HK-2 (cell line): ENCODE data around the gene ZBTB33.

Experiments
- DNase-seq: peaks from one replicate; pipeline ENCODE4 v3.0.0-alpha.2; 2018; ENCODE audit not compliant: unreplicated experiment

ZBTB33 gene

GRCh38 chrX:120262859-120263708, 12.5 kb downstream of the ZBTB33 start:
- DNase-seq, result no peak

DNA sequence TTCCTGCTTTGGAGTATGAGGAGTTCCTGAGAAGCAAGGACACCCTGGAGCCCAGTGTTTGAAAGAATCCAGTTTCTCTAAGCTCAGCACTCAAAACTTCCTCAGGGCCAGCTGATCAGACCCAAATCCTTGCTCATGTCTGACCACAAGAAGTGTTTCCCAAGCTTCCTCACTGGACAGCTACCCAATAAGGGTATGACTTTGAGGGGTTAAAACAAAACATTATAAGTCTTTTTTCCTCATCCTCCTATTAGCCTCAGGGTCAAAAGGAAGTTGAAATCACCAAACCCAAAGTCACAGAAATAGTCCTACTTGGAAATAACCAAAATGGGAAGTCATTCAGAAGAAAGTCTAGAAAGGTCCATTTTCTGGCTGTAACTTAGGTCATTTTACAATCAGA, 13.7 kb downstream of the ZBTB33 start:
- DNase-seq, result no peak

GRCh38 chrX:120269373-120270035, 18.9 kb downstream of the ZBTB33 start:
- no peak for DNase-seq

- no peak for DNase-seq
Observed at GRCh38 chrX:120270567-120270966, 20.0 kb downstream of the ZBTB33 start.

GRCh38 chrX:120271218-120271617, 20.6 kb downstream of the ZBTB33 start:
- DNase-seq, result no peak

- DNase-seq, result no peak
Observed at GRCh38 chrX:120274145-120274544, 23.5 kb downstream of the ZBTB33 start.

DNA sequence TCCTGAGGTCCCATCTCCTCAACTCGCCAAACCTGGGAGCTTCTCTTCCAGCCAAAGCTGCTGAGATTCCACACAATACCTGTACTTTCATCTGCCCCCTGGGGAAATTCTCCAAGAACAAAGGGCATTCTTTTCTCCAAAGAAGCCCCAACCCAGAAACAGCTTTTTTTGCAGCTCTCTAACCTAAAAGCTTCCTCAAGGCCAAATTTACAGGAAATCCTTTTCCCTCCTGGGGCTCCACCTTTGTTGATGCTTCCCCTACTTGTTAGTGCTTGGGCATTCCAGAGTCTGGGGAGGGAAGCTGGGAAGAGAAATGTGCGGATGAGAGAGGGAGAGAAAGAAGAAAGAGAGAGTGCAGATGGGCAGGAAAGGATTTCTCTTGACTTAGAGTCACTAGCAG, 24.3 kb downstream of the ZBTB33 start:
- DNase-seq, result no peak

GRCh38 chrX:120281021-120281624, 30.5 kb downstream of the ZBTB33 start:
- DNase-seq, result no peak

- no peak for DNase-seq
Observed at GRCh38 chrX:120281761-120282160, 31.1 kb downstream of the ZBTB33 start.

- no peak for DNase-seq
Observed at GRCh38 chrX:120282697-120283096, 32.1 kb downstream of the ZBTB33 start.

DNA sequence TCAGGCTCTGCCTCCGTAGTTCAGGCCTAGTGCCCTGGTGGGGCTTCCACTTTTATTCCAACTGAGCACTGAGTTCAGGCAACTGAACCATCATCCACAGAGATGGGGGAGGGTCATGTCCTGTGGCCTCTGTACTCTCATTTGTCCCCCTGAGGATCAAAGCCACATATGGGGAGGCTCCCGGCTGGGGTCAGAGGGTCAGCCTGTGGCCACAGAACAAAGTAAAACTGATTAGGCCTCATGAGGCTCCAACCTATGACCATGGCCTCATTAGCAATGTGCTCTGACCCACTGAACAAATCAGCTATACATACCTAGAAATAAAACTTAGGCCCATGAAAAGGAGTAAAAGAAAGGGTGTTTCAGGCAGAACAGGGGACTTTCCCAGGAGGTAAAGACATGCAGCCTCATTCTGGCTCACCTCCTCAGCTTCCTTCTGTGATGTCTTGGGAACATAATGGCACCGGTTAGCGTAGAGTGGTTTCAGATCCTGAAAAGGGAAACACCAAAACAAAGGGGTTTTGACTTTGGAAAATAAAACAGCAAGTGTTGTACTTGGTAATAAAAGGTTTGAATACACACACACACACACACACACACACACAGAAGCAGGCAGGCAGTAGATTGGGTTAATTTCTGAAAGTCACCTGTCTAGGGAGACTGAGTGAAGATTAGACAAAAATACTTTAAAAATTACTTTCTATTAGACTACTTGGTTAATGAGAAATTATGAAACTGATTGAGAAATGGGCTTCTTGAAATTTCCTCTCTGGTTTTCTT, 36.3 kb downstream of the ZBTB33 start:
- no peak for DNase-seq

- DNase-seq, result no peak
Observed at GRCh38 chrX:120287513-120288112, 37.0 kb downstream of the ZBTB33 start.

GRCh38 chrX:120290107-120290506, 39.5 kb downstream of the ZBTB33 start:
- DNase-seq, result no peak

GRCh38 chrX:120291211-120291610, 40.6 kb downstream of the ZBTB33 start:
- DNase-seq, result no peak

- no peak for DNase-seq
Observed at GRCh38 chrX:120293015-120293414, 42.4 kb downstream of the ZBTB33 start.

DNA sequence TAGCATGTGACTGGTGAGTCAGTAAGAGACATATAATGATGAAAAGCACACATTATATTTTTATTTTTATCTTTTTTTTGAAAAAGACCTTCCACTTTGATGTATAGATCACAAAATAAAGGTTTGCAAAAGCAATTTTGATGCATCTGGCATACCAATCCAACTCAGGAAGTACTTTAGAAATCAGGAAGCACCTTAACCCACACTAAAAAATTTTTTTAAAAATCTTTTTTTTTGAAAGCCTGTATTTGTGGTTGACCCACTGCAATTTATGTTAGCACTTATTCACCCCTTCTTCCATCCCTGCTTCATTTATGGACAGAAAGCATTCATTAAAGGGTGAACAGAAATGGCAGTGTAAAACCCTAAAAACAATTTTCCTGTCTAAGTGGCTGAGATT, 44.0 kb downstream of the ZBTB33 start:
- no peak for DNase-seq

DNA sequence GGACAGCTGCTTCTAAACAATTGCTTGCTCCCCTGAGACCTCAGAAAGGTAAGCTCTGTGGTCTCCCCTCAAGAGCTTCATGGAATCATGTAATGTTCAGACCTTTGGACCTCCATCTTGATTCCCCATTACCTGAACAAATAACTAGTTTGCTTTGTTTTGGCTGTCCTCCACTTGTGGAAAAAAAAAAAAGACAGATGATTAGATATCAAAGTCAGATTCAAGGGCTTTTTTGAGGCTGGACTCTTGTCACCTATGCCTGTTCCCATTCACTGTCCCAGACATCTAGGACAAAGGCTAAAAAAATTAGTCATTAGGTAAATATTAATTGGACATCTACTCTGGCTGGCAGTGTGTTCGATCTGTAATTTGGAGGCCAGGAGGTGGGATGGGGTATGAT, 47.3 kb downstream of the ZBTB33 start:
- DNase-seq, result no peak

DNA sequence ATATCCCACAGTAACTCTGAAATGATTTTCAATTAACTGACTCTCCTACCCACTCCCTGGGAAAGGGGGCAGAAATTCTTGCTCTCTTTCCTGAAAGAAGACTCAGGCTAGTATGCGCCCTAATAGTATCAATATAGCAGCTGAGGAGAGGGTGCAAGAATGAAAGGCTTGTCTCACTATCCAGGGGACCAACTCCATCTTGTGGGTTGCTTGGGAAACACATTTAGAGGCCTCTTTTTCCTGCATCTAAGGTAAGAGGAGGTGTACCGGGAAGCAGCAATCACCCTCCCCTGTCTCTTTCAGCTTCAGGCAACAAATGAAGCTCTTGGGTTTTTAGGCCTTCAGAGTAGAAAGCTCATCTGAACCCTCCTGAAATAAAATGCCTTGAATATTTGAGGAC, 49.3 kb downstream of the ZBTB33 start:
- DNase-seq, result no peak

DNA sequence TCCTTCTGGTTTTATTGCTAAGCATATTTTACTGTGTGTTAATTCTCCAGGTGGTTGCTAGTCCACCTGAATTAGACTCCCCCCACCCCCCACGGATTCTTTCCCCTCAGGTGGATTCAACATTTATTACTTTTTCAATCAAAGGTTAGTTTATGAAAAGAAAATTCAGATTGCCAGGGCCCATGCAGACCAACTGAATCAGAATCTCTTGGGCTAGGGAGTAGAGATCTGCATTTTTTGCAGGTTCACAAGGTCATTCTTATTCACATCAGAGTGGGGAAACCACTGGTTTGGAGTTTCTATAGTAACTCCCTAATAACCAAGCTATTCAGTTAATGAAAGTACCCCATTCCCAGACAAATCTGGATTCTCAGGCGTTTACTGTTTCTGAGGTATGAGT, 50.9 kb downstream of the ZBTB33 start:
- no peak for DNase-seq

DNA sequence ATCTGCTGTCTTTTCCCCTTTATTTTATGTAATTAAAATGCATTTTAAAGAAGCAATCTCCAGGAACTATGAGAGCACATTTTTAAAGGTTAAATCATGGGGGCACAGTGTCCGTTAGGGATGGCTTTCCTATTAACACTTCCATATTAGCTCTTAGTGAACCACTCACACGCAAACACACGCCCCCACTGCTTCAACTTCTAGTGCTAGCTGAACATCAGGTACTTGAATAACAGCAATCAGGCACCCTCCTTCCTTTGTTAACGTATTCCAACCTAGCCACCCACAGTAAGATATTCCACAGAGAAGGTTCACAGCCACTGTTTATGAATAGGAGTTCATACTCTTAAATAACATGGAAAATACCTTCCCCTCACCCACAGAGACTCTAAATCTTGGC, 51.3 kb downstream of the ZBTB33 start:
- DNase-seq, result no peak

- peak; percentile 58 for DNase-seq
Observed at GRCh38 chrX:120302434-120302833, 51.8 kb downstream of the ZBTB33 start.

GRCh38 chrX:120304256-120304655, 53.6 kb downstream of the ZBTB33 start:
- DNase-seq, result no peak
